Endothelial cell (in vitro differentiated cells): Measurements from ENCODE around the gene HSD17B3. TPM values are rescaled to one million over a fixed set of nuclear protein-coding genes. Genes with fewer than 3 reads are reported as not detected.

Source experiments
- DNase-seq: peaks from one replicate; pipeline ENCODE4 v3.0.0; 2021; ENCODE audit warnings: low spot score
- H3K27ac Mint-ChIP-seq: one replicate; pipeline ENCODE4 v1.8.0; 2021; ENCODE audit warnings: mixed read lengths, inconsistent platforms; ENCODE audit not compliant: unreplicated experiment
- H3K27me3 Mint-ChIP-seq: one replicate; pipeline ENCODE4 v1.8.0; 2021; ENCODE audit warnings: mild to moderate bottlenecking, moderate library complexity, mixed read lengths, inconsistent platforms; ENCODE audit not compliant: unreplicated experiment
- H3K36me3 Mint-ChIP-seq: one replicate; pipeline ENCODE4 v1.8.0; 2021; ENCODE audit warnings: mild to moderate bottlenecking, low read depth, mixed read lengths, inconsistent platforms; ENCODE audit not compliant: unreplicated experiment
- H3K4me1 Mint-ChIP-seq: one replicate; pipeline ENCODE4 v1.8.0; 2021; ENCODE audit warnings: mild to moderate bottlenecking, mixed read lengths, inconsistent platforms; ENCODE audit not compliant: unreplicated experiment
- H3K4me3 Mint-ChIP-seq: one replicate; pipeline ENCODE4 v1.8.0; 2021; ENCODE audit warnings: mild to moderate bottlenecking, mixed read lengths, inconsistent platforms; ENCODE audit not compliant: unreplicated experiment
- H3K9me3 Mint-ChIP-seq: one replicate; pipeline ENCODE4 v1.8.0; 2021; ENCODE audit warnings: mixed read lengths, inconsistent platforms; ENCODE audit not compliant: unreplicated experiment
- CTCF ChIP-seq: fragments of 200-600 bp; sonication (generic); IDR thresholded peaks from one replicate; pipeline ENCODE4 v1.5.0; 2021; ENCODE audit warnings: antibody characterized with exemption; ENCODE audit not compliant: unreplicated experiment
- total RNA-seq: library from RNA; stranded (reverse); fragmentation: NEBNext Ultra II Directional; extraction: Animal tissue kit (Norgen Biotek cat#: 25700); gene quantifications from one replicate; pipeline ENCODE4 v1.2.1, GENCODE V29; 2021; ENCODE audit not compliant: unreplicated experiment

Gene HSD17B3
- total RNA-seq, 1 donor from 2014 or later, result not detected

GRCh38 chr9:96289392-96289791 lies 12.6 kb downstream of the HSD17B3 start:
- DNase-seq, result no peak
- Mint-ChIP-seq H3K27ac (no peak overlapping the region), H3K9me3 (no peaks in the 10 kb centered on the region), H3K27me3 (peaks cover 3% of the 10 kb centered on the region), H3K36me3 (peaks cover 3% of the 10 kb centered on the region), H3K4me1 (peaks cover 6% of the 10 kb centered on the region), H3K4me3 (no peak overlapping the region)
- no peak for TF ChIP-seq CTCF

GRCh38 chr9:96281641-96282040 lies 20.3 kb downstream of the HSD17B3 start:
- Mint-ChIP-seq H3K4me3 (no peak overlapping the region), H3K9me3 (no peaks in the 10 kb centered on the region), H3K36me3 (peaks cover 10% of the 10 kb centered on the region), H3K27ac (no peak overlapping the region), H3K27me3 (peaks cover 1% of the 10 kb centered on the region), H3K4me1 (no peaks in the 10 kb centered on the region)
- no peak for DNase-seq
- TF ChIP-seq CTCF, result no peak

GRCh38 chr9:96279932-96280331 lies 22.0 kb downstream of the HSD17B3 start:
- Mint-ChIP-seq H3K36me3 (peaks cover 7% of the 10 kb centered on the region), H3K4me1 (no peaks in the 10 kb centered on the region)
- no peak for DNase-seq

GRCh38 chr9:96274939-96275338 lies 27.0 kb downstream of the HSD17B3 start:
- H3K27ac Mint-ChIP-seq, result no peak overlapping the region
- DNase-seq, result no peak
- H3K27me3 Mint-ChIP-seq, result no peaks in the 10 kb centered on the region
- TF ChIP-seq CTCF, result no peak
- peaks cover 9% of the 10 kb centered on the region for H3K36me3 Mint-ChIP-seq
- H3K9me3 Mint-ChIP-seq, result peaks cover 6% of the 10 kb centered on the region
- H3K4me3 Mint-ChIP-seq, result no peak overlapping the region
- no peaks in the 10 kb centered on the region for H3K4me1 Mint-ChIP-seq

More at GRCh38 chr9:96279932-96280331, 22.0 kb downstream of the HSD17B3 start:
- Mint-ChIP-seq H3K27me3 (no peaks in the 10 kb centered on the region), H3K9me3 (no peaks in the 10 kb centered on the region), H3K27ac (no peak overlapping the region), H3K4me3 (no peak overlapping the region)
- TF ChIP-seq CTCF, result no peak

- H3K36me3 Mint-ChIP-seq, result peaks cover 4% of the 10 kb centered on the region
- no peak for TF ChIP-seq CTCF
- no peaks in the 10 kb centered on the region for H3K4me1 Mint-ChIP-seq
- peaks cover 6% of the 10 kb centered on the region for H3K9me3 Mint-ChIP-seq
- no peak for DNase-seq
- no peaks in the 10 kb centered on the region for H3K27me3 Mint-ChIP-seq
- no peak overlapping the region for H3K27ac Mint-ChIP-seq
- H3K4me3 Mint-ChIP-seq, result no peak overlapping the region
These were observed 31.7 kb downstream of the HSD17B3 start for GRCh38 chr9:96270236-96270744.
